GM18508 (cell line): ENCODE data around the gene ZMIZ2.

ENCODE experiments used
- ATAC-seq: cut with Tn5 transposase; IDR thresholded peaks from one replicate; pipeline ENCODE4 v1.9.1; 2021; ENCODE audit warnings: moderate number of reproducible peaks; ENCODE audit not compliant: insufficient read depth, unreplicated experiment

Gene ZMIZ2

GRCh38 chr7:44755698-44756627, 7.3 kb downstream of the ZMIZ2 start:
- ATAC-seq, result no peak

DNA sequence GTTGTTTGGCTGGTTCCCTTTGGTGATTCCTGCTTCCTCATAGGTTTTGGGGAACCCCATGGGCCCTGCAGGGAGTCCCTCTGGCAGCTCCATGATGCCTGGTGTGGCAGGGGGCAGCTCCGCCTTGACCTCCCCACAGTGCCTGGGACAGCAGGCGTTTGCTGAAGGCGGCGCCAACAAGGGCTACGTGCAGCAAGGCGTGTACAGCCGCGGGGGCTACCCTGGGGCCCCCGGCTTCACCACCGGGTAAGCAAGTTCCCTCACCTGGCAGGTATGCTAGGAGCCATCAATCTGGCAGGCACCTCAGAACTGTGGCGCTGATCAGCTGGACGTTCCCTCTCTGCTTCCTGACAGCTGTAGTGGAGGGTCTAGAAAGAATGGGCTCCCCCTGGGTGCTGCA, 8.3 kb downstream of the ZMIZ2 start:
- no peak for ATAC-seq

GRCh38 chr7:44757311-44757710, 8.7 kb downstream of the ZMIZ2 start:
- no peak for ATAC-seq

GRCh38 chr7:44757739-44758138, 9.1 kb downstream of the ZMIZ2 start:
- ATAC-seq, result no peak

DNA sequence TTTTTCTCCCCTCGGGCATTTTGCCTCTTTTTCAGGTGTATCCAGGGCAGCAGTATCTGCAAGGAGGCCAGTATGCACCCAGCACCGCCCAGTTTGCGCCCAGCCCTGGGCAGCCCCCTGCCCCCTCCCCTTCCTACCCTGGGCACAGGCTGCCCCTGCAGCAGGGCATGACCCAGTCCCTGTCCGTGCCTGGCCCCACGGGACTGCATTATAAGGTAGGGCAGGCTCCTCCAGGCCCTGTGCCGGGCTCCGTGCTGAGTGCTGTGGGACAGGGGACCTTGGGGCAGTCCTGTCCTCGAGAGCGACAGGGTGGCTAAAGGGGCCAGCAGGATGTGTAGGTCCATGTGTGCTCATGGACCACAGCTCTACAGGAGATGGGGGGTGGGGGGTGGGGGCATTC, 10.6 kb downstream of the ZMIZ2 start:
- ATAC-seq, result no peak

- no peak for ATAC-seq
Observed at GRCh38 chr7:44760034-44760580, 11.5 kb downstream of the ZMIZ2 start.

DNA sequence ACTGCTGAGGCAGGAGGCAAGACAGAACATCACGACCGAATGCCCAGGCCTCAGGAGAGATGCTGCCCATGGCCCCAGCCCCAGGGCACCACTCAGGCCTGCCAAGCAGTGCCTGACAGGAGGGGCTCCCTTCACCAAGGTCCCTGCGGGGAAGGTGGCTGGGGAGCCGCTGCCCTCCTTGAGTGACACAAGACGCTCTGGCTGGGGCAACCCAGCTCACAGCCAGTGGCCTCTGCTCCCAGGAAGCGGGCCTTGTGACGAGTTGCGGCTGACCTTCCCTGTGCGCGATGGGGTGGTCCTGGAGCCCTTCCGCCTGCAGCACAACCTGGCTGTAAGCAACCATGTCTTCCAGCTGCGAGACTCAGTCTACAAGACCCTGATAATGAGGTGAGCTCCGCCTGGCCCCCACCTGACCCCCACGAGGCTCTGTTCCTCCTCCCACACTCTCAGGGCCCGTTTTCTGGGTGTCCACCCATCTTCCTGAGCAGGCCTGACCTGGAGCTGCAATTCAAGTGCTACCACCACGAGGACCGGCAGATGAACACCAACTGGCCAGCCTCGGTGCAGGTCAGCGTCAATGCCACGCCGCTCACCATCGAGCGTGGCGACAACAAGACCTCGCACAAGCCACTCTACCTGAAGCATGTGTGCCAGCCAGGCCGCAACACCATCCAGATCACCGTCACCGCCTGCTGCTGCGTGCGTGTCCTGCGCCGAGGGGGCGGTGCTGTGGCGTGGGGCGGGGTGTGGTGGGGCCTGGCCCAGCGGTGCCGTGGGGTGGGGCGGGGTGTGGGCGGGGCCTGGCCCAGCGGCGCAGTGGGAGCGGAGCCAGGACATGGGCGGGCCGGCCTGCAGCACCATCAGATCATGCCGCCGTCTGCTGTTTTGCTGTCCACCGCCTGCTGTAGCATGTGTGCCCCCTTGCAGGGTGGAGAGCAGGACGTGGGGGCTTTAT, 12.8 kb downstream of the ZMIZ2 start:
- ATAC-seq, result no peak

- no peak for ATAC-seq
Observed at GRCh38 chr7:44762300-44762699, 13.7 kb downstream of the ZMIZ2 start.

- no peak for ATAC-seq
Observed at GRCh38 chr7:44762726-44763522, 14.3 kb downstream of the ZMIZ2 start.

GRCh38 chr7:44764081-44764480, 15.4 kb downstream of the ZMIZ2 start:
- ATAC-seq, result no peak

GRCh38 chr7:44764665-44765578, 16.3 kb downstream of the ZMIZ2 start:
- ATAC-seq, result no peak

- no peak for ATAC-seq
Observed at GRCh38 chr7:44765579-44766415, 17.1 kb downstream of the ZMIZ2 start.

- ATAC-seq, result no peak
Observed at GRCh38 chr7:44766416-44766801, 17.8 kb downstream of the ZMIZ2 start.

DNA sequence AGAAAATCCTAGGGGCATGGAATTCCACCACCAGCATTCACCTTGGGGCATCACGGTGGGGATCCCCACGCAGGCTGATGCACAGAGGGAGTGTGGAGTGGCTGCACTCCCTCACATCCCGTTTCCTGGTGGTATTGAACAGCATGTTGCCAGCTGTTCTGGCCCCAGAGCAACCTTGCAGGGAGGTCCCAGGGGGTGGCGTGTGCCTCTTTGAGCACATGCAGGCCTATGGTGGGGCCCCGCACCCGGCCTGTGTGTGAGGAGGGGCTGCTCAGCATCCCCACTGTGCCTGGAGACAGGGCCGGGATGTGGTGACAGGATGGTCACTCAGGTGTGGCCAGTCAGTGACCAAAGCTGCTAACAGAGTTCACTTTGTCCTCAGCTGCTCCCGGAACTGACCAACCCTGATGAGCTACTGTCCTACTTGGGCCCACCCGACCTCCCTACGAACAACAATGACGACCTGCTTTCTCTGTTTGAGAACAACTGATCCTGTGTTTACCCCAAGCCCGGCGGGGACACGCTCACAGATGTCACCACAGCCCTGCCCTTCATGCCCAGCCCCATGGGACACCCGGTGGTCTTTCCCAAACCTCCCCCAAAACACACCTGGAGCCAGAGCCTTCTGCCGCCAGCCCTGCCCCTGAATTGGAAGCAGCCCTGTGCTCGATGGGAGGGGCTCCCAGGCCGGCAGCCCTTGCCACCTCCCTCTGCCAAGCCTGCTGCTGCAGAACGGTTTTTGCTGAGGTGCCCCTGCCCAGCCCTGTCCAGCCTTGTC, 18.7 kb downstream of the ZMIZ2 start:
- ATAC-seq, result no peak

DNA sequence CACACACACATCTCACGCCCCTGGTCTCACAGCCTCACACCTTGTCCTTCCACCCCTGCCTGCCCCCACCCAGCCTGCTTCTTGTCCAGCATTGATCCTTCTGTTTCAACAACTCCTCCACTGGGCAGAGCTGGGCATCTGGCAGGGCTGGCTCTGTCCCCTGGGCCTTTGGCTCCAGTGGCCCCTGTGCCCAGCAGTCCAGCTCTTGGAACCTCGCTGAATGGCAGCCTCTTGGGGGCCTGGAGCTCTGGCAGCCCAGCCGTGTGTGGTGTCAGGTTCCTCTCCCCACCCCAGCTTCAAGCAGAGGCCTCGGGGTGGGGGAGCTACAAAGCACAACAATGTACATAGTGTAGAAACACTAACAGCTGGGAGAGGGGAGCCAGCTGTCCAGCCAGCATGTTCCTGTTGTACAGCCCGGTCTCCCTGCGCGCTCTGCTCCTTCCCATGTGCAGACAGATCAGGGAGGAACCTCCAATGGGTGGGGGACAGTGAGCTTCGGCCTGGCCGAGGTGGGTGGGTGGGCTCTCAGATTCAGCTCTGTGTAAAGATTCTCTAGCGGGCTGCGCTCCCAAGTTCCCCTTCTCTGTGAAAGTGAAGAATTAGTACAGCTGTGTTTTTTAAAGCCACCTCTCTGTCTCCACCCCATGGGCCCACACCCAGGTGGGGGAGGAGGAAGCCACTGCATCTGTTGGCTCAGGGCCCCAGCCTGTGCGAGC, 19.4 kb downstream of the ZMIZ2 start:
- ATAC-seq, result no peak

DNA sequence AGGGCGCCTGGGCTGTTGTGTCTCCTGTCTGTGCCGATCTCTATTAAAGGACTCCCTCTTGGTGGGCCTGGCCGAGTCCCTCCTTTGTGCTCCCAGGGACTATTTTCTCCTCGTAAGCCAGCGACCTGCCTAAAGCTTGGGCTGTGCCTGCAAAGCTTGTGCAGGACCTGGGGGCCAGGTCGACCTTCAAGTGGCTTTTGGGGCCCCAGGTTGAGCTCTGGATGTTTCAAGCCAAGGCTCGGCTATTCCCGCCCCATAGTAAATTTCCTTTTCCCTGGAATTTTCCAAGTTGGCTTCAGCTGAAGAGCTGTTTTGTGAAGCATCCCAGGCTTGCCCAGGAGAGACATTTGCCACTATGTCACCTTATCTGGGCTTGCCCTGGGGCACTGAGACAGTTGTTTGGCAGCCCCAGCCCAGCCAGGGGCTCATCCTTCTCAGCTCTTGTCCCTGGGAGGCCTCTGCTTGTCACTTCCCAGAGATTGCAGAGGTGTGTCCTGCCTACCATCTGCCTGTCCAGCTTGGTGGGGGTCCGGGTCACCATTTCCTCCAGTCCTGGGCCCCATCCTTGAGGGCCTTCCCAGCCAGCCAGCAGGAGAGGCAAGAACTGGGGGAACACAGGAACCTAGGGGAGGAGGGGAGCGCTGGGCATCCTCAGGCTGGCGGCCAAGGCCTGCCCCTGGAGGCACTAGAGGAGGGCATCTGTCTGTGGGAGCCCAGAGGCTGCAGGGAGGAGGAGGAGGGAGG, 20.2 kb downstream of the ZMIZ2 start:
- ATAC-seq, result no peak
